Myocyte (in vitro differentiated cells): Measurements from ENCODE around the gene DNAJB14. TPM values are rescaled to one million over a fixed set of nuclear protein-coding genes. Genes with fewer than 3 reads are reported as not detected.
"Not testable (repeated sequence)": the region's sequence is repeated elsewhere in the genome, so short reads cannot be mapped to it uniquely, and the experiment has no call there.

ENCODE experiments used
- DNase-seq: peaks from one replicate; pipeline ENCODE4 v3.0.0-alpha.2; 2012; ENCODE audit warnings: low read depth
- polyA plus RNA-seq: library from polyadenylated mRNA; unstranded; fragments of >200 nt; gene quantifications from one replicate; pipeline ENCODE4 v1.2.1, GENCODE V29; 2012; ENCODE audit warnings: missing spikeins
- total RNA-seq: library from RNA; depleted of rRNA; stranded (reverse); fragments of >200 nt; gene quantifications from 2 replicates; pipeline ENCODE4 v1.2.3, GENCODE V29; 2014

Gene DNAJB14
- total RNA-seq: 33.1 and 39.7 TPM in 2 replicates
- polyA plus RNA-seq: 17.2 TPM

GRCh38 chr4:99946356-99947189 is at the start of gene DNAJB14:
TSS of gene DNAJB14 (minus strand) at chr4:99946618. CDS start at chr4:99946571, 47 bp downstream.
- peak; percentile 83 for DNase-seq

GRCh38 chr4:99991741-99992140 is 45.3 kb upstream of the DNAJB14 start:
- no peak for DNase-seq

- no peak for DNase-seq
Measured at GRCh38 chr4:99987681-99988080, 41.3 kb upstream of the DNAJB14 start.

- no peak for DNase-seq
Measured at GRCh38 chr4:99986792-99987191, 40.4 kb upstream of the DNAJB14 start.

- no peak for DNase-seq
Measured at GRCh38 chr4:99983289-99983943, 37.0 kb upstream of the DNAJB14 start.

GRCh38 chr4:99979872-99980271 is 33.5 kb upstream of the DNAJB14 start:
- DNase-seq: no peak

- DNase-seq: no peak
Measured at GRCh38 chr4:99971453-99972111, 25.2 kb upstream of the DNAJB14 start.

- DNase-seq: peak; percentile 39
Measured at GRCh38 chr4:99968330-99968729, 21.9 kb upstream of the DNAJB14 start.

- no peak for DNase-seq
Measured at GRCh38 chr4:99966692-99967091, 20.3 kb upstream of the DNAJB14 start.

- DNase-seq: no peak
Measured at GRCh38 chr4:99965674-99966350, 19.4 kb upstream of the DNAJB14 start.

- no peak for DNase-seq
Measured at GRCh38 chr4:99965173-99965572, 18.8 kb upstream of the DNAJB14 start.

GRCh38 chr4:99961711-99962110 is 15.3 kb upstream of the DNAJB14 start:
- DNase-seq: no peak

GRCh38 chr4:99960648-99961047 is 14.2 kb upstream of the DNAJB14 start:
- DNase-seq: no peak

- not testable (repeated sequence) for DNase-seq
Measured at GRCh38 chr4:99958207-99958606, 11.8 kb upstream of the DNAJB14 start.

GRCh38 chr4:99950913-99951254 is 4.5 kb upstream of the DNAJB14 start:
- no peak for DNase-seq

GRCh38 chr4:99949999-99950912 is 3.8 kb upstream of the DNAJB14 start, which contains the start of gene H2AZ1:
TSS of gene H2AZ1 (minus strand) at chr4:99950275. CDS start at chr4:99950170, 105 bp downstream.
- peak; percentile 100 for DNase-seq

GRCh38 chr4:99949034-99949998 is 2.9 kb upstream of the DNAJB14 start:
- peak; percentile 96 for DNase-seq

GRCh38 chr4:99947608-99948007 is 1.2 kb upstream of the DNAJB14 start:
- DNase-seq: no peak

GRCh38 chr4:99947190-99947578 is 766 bp upstream of the DNAJB14 start:
- no peak for DNase-seq
